ENCODE data around the gene FURIN. TPM values are rescaled to one million over a fixed set of nuclear protein-coding genes. Genes with fewer than 3 reads are reported as not detected.

The FURIN gene
- total RNA-seq, 1 donor from 2014 or later, result 122 TPM

DNA sequence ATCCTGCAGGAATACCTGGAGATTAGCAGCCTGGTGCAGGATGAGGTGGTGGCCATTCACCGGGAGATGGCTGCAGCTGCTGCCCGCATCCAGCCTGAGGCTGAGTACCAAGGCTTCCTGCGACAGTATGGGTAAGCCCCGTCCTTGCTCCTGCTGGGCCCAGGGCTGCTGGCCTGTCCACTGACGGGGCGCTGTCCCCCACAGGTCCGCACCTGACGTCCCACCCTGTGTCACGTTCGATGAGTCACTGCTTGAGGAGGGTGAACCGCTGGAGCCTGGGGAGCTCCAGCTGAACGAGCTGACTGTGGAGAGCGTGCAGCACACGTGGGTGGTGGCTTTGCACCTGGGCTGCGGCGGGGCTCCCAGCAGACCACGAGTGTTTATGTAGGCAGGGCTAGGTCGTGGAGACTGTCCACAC, 20.9 kb downstream of the FURIN start:
- H3K4me3 Mint-ChIP-seq (ENCODE audit: unreplicated experiment), result no peak overlapping the region

DNA sequence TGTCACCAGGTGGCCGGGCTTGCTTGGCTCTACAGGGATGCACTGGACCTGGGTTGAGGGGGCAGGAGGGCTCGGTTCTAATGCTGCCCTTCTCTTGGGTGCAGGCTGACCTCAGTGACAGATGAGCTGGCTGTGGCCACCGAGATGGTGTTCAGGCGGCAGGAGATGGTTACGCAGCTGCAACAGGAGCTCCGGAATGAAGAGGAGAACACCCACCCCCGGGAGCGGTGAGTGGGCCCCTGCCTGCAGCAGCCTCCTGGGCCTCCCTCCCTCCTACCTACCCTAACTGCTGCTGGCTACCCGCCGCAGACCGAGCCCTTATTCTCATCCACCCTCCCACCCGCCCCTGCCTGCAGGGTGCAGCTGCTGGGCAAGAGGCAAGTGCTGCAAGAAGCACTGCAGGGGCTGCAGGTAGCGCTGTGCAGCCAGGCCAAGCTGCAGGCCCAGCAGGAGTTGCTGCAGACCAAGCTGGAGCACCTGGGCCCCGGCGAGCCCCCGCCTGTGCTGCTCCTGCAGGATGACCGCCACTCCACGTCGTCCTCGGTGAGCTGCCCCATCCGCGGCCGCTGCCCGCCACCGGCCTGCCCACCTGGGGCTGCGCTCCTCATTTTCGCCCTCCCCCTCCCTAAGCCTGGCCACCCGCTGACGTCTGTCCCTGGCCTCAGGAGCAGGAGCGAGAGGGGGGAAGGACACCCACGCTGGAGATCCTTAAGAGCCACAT, 21.5 kb downstream of the FURIN start:
- H4K20me1 ChIP-seq (ENCODE audit: insufficient read depth, low read length), result no peaks in the 10 kb centered on the region
- DNase-seq (ENCODE audit: low read depth), result no peak
- no peak overlapping the region for H2AFZ ChIP-seq (ENCODE audit: low read depth, low read length)
- no peaks in the 10 kb centered on the region for H3K9me3 Mint-ChIP-seq (ENCODE audit: unreplicated experiment)
- no peak for FAIRE-seq
- H3K9me3 ChIP-seq (ENCODE audit: insufficient read depth, low read depth, low read length), result no peaks in the 10 kb centered on the region
- no peak overlapping the region for H3K4me2 ChIP-seq (ENCODE audit: low read length)
- peaks cover 8% of the 10 kb centered on the region for H3K4me1 ChIP-seq (ENCODE audit: insufficient read depth, low read length)
- TF ChIP-seq, protein P1, sequence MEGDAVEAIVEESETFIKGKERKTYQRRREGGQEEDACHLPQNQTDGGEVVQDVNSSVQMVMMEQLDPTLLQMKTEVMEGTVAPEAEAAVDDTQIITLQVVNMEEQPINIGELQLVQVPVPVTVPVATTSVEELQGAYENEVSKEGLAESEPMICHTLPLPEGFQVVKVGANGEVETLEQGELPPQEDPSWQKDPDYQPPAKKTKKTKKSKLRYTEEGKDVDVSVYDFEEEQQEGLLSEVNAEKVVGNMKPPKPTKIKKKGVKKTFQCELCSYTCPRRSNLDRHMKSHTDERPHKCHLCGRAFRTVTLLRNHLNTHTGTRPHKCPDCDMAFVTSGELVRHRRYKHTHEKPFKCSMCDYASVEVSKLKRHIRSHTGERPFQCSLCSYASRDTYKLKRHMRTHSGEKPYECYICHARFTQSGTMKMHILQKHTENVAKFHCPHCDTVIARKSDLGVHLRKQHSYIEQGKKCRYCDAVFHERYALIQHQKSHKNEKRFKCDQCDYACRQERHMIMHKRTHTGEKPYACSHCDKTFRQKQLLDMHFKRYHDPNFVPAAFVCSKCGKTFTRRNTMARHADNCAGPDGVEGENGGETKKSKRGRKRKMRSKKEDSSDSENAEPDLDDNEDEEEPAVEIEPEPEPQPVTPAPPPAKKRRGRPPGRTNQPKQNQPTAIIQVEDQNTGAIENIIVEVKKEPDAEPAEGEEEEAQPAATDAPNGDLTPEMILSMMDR (IDR thresholded peaks at IDR 0.05; ENCODE audit: insufficient read depth, low read depth, low read length), result no peak
- no peak for TF ChIP-seq EZH2 (IDR thresholded peaks at IDR 0.05; ENCODE audit: insufficient read depth, low read length)
- H3K27me3 ChIP-seq (ENCODE audit: insufficient read depth, low read length), result no peaks in the 10 kb centered on the region
- no peak overlapping the region for H3K4me3 ChIP-seq (ENCODE audit: insufficient read depth, low read depth, low read length)
- no peak overlapping the region for H3K9ac ChIP-seq (ENCODE audit: low read length)
- no peaks in the 10 kb centered on the region for H3K4me1 Mint-ChIP-seq (ENCODE audit: low read depth, unreplicated experiment)
- no peaks in the 10 kb centered on the region for H3K79me2 ChIP-seq (ENCODE audit: insufficient read depth, low read length)
- peaks cover 6% of the 10 kb centered on the region for H3K36me3 Mint-ChIP-seq (ENCODE audit: low read depth, unreplicated experiment)
- no peak overlapping the region for H3K27ac ChIP-seq (ENCODE audit: low read depth, low read length)
- H3K27me3 Mint-ChIP-seq (ENCODE audit: low read depth, unreplicated experiment), result peaks cover 2% of the 10 kb centered on the region
- H3K36me3 ChIP-seq (ENCODE audit: insufficient read depth, low read length), result no peaks in the 10 kb centered on the region
- no peak overlapping the region for H3K4me3 Mint-ChIP-seq (ENCODE audit: unreplicated experiment)
- H3K27ac Mint-ChIP-seq (ENCODE audit: unreplicated experiment), result no peak overlapping the region

More for the DNA sequence above, 20.9 kb downstream of the FURIN start:
- no peaks in the 10 kb centered on the region for H3K27me3 ChIP-seq (ENCODE audit: insufficient read depth, low read length)
- peaks cover 13% of the 10 kb centered on the region for H3K4me1 ChIP-seq (ENCODE audit: insufficient read depth, low read length)
- Mint-ChIP-seq H3K9me3 (ENCODE audit: unreplicated experiment) (no peaks in the 10 kb centered on the region), H3K4me1 (ENCODE audit: low read depth, unreplicated experiment) (no peaks in the 10 kb centered on the region), H3K36me3 (ENCODE audit: low read depth, unreplicated experiment) (peaks cover 6% of the 10 kb centered on the region), H3K27ac (ENCODE audit: unreplicated experiment) (no peak overlapping the region), H3K27me3 (ENCODE audit: low read depth, unreplicated experiment) (peaks cover 2% of the 10 kb centered on the region)
- H3K4me2 ChIP-seq (ENCODE audit: low read length), result no peak overlapping the region
- FAIRE-seq (no peak), DNase-seq (ENCODE audit: low read depth) (no peak)
- no peaks in the 10 kb centered on the region for H3K36me3 ChIP-seq (ENCODE audit: insufficient read depth, low read length)
- H3K9ac ChIP-seq (ENCODE audit: low read length), result no peak overlapping the region
- no peak overlapping the region for H3K27ac ChIP-seq (ENCODE audit: low read depth, low read length)
- H3K4me3 ChIP-seq (ENCODE audit: insufficient read depth, low read depth, low read length), result no peak overlapping the region
- no peaks in the 10 kb centered on the region for H4K20me1 ChIP-seq (ENCODE audit: insufficient read depth, low read length)
- no peak overlapping the region for H2AFZ ChIP-seq (ENCODE audit: low read depth, low read length)
- TF ChIP-seq EZH2 (IDR thresholded peaks at IDR 0.05; ENCODE audit: insufficient read depth, low read length), result no peak
- H3K79me2 ChIP-seq (ENCODE audit: insufficient read depth, low read length), result no peaks in the 10 kb centered on the region
- no peaks in the 10 kb centered on the region for H3K9me3 ChIP-seq (ENCODE audit: insufficient read depth, low read depth, low read length)

- no peaks in the 10 kb centered on the region for H3K27me3 ChIP-seq (ENCODE audit: insufficient read depth, low read length)
- no peak for FAIRE-seq
- no peak overlapping the region for H3K4me3 ChIP-seq (ENCODE audit: insufficient read depth, low read depth, low read length)
- H3K4me1 ChIP-seq (ENCODE audit: insufficient read depth, low read length), result peaks cover 2% of the 10 kb centered on the region
- H2AFZ ChIP-seq (ENCODE audit: low read depth, low read length), result no peak overlapping the region
- peaks cover 2% of the 10 kb centered on the region for H3K27me3 Mint-ChIP-seq (ENCODE audit: low read depth, unreplicated experiment)
- H3K36me3 Mint-ChIP-seq (ENCODE audit: low read depth, unreplicated experiment), result peaks cover 6% of the 10 kb centered on the region
- H3K27ac Mint-ChIP-seq (ENCODE audit: unreplicated experiment), result no peak overlapping the region
- no peaks in the 10 kb centered on the region for H3K36me3 ChIP-seq (ENCODE audit: insufficient read depth, low read length)
- no peak overlapping the region for H3K4me3 Mint-ChIP-seq (ENCODE audit: unreplicated experiment)
- H3K9ac ChIP-seq (ENCODE audit: low read length), result no peak overlapping the region
- no peaks in the 10 kb centered on the region for H3K9me3 Mint-ChIP-seq (ENCODE audit: unreplicated experiment)
- no peaks in the 10 kb centered on the region for H3K9me3 ChIP-seq (ENCODE audit: insufficient read depth, low read depth, low read length)
- H3K4me2 ChIP-seq (ENCODE audit: low read length), result no peak overlapping the region
- no peaks in the 10 kb centered on the region for H3K79me2 ChIP-seq (ENCODE audit: insufficient read depth, low read length)
- H3K27ac ChIP-seq (ENCODE audit: low read depth, low read length), result no peak overlapping the region
- H4K20me1 ChIP-seq (ENCODE audit: insufficient read depth, low read length), result no peaks in the 10 kb centered on the region
- no peaks in the 10 kb centered on the region for H3K4me1 Mint-ChIP-seq (ENCODE audit: low read depth, unreplicated experiment)
- DNase-seq (ENCODE audit: low read depth), result no peak
- TF ChIP-seq EZH2 (IDR thresholded peaks at IDR 0.05; ENCODE audit: insufficient read depth, low read length), result no peak
- TF ChIP-seq, protein P1 (IDR thresholded peaks at IDR 0.05; ENCODE audit: insufficient read depth, low read depth, low read length), result no peak
Observed at GRCh38 chr15:90890839-90891238, 22.5 kb downstream of the FURIN start.

Measured in astrocyte (in vitro differentiated cells and primary cell).